Measurements from ENCODE around the gene SMIM14. TPM values are rescaled to one million over a fixed set of nuclear protein-coding genes. Genes with fewer than 3 reads are reported as not detected.
"Not testable (repeated sequence)": the region's sequence is repeated elsewhere in the genome, so short reads cannot be mapped to it uniquely, and the experiment has no call there.

The SMIM14 gene
- total and polyA plus RNA-seq, 2 of the 8 experiments (the other 6 are each of a cell fraction or from before 2014, with no cell fraction given) = 29.1 to 31.0 TPM

DNA sequence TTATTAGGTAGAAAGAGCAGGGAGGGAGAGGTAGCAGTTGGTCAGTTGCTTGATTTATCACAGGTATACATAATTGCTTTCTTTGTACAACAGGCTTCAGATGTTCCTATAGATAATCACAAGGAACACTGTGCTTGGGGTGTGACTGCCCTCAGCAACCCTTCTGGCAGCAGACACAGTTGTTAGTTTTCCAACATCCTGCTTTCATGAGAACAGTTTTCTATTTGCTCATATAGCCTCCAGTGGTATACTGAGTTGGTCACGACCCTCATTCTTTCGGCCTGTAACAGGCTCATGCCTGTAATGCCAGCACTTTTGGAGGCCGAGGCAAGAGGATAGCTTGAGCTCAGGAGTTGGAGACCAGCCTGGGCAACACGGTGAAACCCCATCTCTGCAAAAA lies 94.6 kb downstream of the SMIM14 start:
- H2AFZ ChIP-seq (ENCODE audit: low read length); H4K8ac ChIP-seq (ENCODE audit: extremely low read depth, insufficient read depth, low read length); H3K79me2 ChIP-seq (ENCODE audit: control insufficient read depth in 1 of 2, insufficient read depth in 2 of 2, low read length in 2 of 2); H3K56ac ChIP-seq (replicated peaks; ENCODE audit: insufficient read length, low read depth, low read length); H2BK20ac ChIP-seq (ENCODE audit: low read length); H2BK5ac ChIP-seq (ENCODE audit: low read depth, low read length); H3K23ac ChIP-seq (ENCODE audit: insufficient read length); H3K23me2 ChIP-seq (ENCODE audit: low read depth, low read length); H2AK5ac ChIP-seq (ENCODE audit: low read depth, low read length); H3K4ac ChIP-seq (replicated peaks; ENCODE audit: insufficient read length, low read depth, low read length); H4K5ac ChIP-seq (ENCODE audit: insufficient read length, low read depth, low read length); DNase-seq (ENCODE audit: low read depth in 1 of 2, low spot score in 2 of 2); H4K20me1 ChIP-seq (replicated peaks in 1 of 2; ENCODE audit: control insufficient read depth in 1 of 2, insufficient read depth in 2 of 2, low read length in 2 of 2); H2BK120ac ChIP-seq (replicated peaks; ENCODE audit: low read depth, low read length); H2BK12ac ChIP-seq (ENCODE audit: low read depth, low read length); CTCF ChIA-PET (ENCODE audit: partially characterized antibody); H3K9me3 ChIP-seq (ENCODE audit: insufficient read depth in 2 of 2, low read depth in 1 of 2, low read length in 1 of 2); H3K4me1 ChIP-seq (replicated peaks in 1 of 4; ENCODE audit: control insufficient read depth in 3 of 4, insufficient read depth in 4 of 4, low read length in 3 of 4); H3K36me3 ChIP-seq (ENCODE audit: control insufficient read depth in 2 of 4, insufficient read depth in 4 of 4, low read length in 3 of 4); FAIRE-seq; H2BK15ac ChIP-seq (ENCODE audit: low read length); H3K27ac ChIP-seq (ENCODE audit: low read depth, low read length); H4K91ac ChIP-seq (replicated peaks; ENCODE audit: insufficient read length, low read length); H3K4me3 ChIP-seq (ENCODE audit: extremely low read depth in 1 of 4, insufficient read depth in 2 of 4, low read depth in 3 of 4, low read length in 4 of 4); H3K27me3 ChIP-seq (replicated peaks in 1 of 4; ENCODE audit: control insufficient read depth in 3 of 4, extremely low read depth in 1 of 4, insufficient read depth in 3 of 4, low read length in 3 of 4); H3K14ac ChIP-seq (ENCODE audit: insufficient read length); H3K4me2 ChIP-seq (ENCODE audit: insufficient read depth in 1 of 2, low read depth in 2 of 2, low read length in 2 of 2); H3K79me1 ChIP-seq (ENCODE audit: low read depth, low read length); H3K18ac ChIP-seq (ENCODE audit: extremely low read depth, low read length); H3K9ac ChIP-seq (replicated peaks in 1 of 4; ENCODE audit: extremely low read depth in 1 of 4, low read depth in 3 of 4, low read length in 3 of 4): not testable (repeated sequence)
- WGBS, 2 experiments (ENCODE audit: extremely low coverage in 1 of 2, insufficient coverage in 1 of 2, insufficient read length in 1 of 2, insufficient replicate concordance in 2 of 2, low coverage in 1 of 2, low lambda C conversion rate in 2 of 2, missing lambda C conversion rate in 1 of 2) = 80% methylated on average over 4 of the region's 4 CpGs; no CpG with 5 or more reads in 1 of the 2 experiments
- POLR2A ChIA-PET (ENCODE audit: partially characterized antibody) = interaction anchor here (1.0 to 1.1 kb wide), 2 partner anchors 17 to 33 kb away, joined by 3 read pairs; partner anchors contain the start of gene UGDH
